HUDEP-2 (cell line): ENCODE data around the gene SEMA4B.
"Not testable (repeated sequence)": the region's sequence is repeated elsewhere in the genome, so short reads cannot be mapped to it uniquely, and the experiment has no call there.

Source experiments
- DNase-seq, 76 experiments: peaks; one replicate each; lab custom pipeline; 2025; ENCODE audit not compliant: unreplicated experiment in 76 of 76; lab: John Stamatoyannopoulos, UW

The SEMA4B gene

GRCh38 chr15:90178468-90179435 lies 22.4 kb upstream of the SEMA4B start:
- no peak for DNase-seq

DNA sequence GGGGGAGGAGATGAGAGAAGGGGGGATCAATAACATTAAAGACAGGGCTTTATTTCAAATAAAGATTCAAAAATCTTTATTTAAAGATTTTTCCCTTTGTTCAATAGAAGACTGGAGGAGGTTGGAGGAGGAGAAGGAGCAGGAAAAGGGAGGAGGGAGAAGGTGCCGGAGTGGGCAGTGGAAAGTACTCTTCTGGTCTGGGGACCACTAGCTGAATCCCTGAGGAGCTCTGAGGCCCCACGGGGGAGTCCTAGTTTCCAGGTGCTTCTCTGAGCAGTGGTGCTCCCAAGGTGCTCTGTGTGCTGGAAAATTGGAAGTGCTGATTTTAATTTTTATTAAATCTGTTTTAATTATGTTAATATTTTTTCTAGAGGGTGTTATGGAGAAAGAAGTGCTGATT lies 19.4 kb upstream of the SEMA4B start:
- DNase-seq, result no peak

DNA sequence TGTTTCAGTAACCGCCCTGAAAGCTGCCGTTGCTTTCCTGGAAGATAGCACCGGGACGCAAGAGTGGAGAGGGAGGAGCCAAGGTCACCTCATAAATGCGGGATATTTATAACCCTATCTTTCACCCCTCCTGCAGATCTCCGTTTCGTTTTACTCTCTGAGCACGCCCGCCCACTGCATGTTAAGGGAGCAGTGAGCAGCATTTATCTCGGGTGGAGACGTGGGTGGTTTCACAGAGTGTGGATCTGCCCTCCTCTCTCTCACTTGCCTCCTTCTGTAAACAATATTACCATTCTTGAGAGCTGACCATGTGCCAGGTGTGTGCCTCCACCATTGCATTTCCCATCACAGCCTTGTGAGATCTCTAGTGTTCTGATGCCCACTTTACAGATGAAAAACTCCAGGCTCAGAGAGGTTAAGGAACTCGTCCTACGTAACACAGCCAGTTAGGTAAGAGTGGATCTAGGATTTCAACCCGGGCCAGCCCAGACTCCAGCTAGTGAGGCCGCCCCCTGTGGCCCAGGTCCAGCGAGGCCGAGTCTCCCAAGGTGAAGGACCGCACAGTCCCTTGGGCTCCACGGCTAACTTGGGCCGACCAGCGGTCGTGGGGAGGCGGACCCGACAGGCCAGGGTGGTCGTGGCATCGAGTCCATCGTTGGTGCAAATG lies 16.9 kb upstream of the SEMA4B start:
- peak in 75 of 76 experiments; percentile 61 to 95 (median 82) for DNase-seq

GRCh38 chr15:90184786-90185704 lies 16.1 kb upstream of the SEMA4B start:
- peak in 59 of 76 experiments; percentile 10 to 83 (median 53) for DNase-seq

DNA sequence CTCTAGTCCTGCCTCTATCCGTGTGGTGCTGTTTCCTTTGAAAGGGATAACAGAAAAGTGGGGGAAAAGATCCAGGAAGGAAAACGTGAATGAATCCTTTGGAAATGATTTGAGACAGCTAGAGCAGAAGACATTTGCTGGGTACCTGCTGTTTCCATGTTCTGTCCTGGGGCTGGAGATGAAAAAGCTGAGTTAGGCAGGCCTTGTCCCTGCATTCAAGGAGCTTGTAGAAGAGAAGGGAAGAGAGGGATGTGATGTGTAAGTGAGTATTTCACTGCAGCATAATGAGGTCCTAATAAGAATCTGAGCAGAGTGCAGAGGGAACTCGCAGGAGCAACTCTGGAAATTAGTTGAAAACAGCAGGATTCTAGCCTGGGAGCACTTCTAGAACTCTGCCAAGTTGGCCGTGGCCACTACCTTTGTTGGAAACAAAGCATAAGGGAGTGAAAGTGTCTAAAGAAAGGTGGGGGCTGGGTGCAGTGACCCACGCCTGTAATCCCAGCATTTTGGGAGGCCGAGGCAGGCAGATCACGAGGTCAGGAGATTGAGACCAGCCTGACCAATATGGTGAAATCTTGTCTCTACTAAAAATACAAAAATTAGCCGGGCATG lies 13.8 kb upstream of the SEMA4B start:
- DNase-seq, result no peak

GRCh38 chr15:90188065-90188464 lies 13.1 kb upstream of the SEMA4B start:
- DNase-seq, result not testable (repeated sequence)

DNA sequence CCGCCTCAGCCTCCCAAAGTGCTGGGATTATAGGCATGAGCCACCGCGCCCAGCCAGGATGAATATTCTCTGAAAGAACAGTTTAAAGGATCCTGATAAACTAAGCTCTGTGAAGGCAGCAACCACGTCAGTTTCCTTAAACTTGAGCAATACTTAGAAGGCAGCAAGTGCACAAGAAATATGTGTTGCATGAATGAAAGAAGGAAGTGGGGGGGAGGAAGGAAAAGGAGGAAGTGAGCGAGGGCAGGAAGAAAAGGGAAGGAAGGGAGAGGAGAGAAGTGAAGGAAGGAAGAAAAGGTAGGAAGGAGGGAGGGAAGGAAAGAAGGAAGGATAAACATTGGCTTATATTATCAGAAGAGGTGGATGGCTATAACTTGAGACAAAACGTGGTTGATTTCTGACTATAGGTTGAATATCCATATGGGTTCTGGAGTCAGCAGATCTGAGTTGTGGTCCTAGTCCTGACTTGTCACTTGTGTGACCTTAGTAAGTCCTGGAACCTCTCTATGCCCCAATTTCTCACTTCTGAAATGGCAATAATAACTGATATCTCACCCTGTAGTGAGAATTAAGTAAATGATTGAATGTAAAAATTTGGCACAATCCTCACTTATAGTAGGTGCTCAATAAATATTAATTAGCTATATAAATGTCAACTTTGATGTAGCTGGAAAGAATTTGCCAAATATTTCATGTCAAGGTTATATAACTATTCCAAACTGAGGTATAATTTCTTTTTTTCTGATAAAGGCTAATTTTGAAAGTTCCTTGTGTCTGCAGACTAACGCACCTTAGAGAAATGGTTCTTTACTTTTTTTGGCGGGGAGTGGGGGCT lies 12.0 kb upstream of the SEMA4B start:
- DNase-seq, result no peak

- DNase-seq, result peak in 57 of 76 experiments; percentile 11 to 70 (median 39)
Observed at GRCh38 chr15:90189781-90190467, 11.2 kb upstream of the SEMA4B start.

DNA sequence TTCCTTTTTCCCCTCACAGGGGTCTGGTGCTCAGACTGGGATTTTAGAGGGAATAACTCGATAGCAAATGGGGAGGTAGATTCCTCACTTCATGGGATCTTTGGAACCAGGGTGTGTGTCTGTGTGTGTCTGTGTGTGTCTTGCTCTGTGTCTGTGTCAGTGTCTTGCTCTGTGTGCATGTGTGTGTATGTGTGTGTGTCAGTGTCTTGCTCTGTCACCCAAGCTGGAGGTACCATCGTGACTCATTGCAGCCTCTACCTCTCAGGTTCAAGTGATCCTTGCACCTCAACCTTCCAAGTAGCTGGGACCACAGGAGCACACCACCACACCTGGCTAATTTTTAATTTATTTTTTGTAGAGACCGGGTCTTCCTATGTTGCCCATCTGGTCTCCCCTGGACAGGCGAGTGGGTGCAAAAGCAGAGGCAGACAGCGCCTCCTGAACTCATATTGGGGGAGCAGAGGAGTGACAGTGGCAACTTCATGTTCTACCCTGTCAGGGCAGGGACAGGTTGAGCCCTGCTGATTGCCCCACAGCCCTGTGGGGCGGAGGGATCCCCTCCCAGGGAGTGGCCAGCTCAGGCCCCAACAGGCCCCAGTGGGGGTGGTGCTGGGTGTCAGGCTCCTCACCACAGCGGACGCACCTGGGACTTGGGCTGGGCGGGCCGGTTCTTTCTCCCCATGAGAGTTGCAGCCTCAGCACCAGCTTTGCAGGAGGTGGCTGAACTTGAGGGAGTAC lies 10.4 kb upstream of the SEMA4B start:
- peak in 58 of 76 experiments; percentile 8 to 75 (median 49) for DNase-seq

- DNase-seq, result no peak
Observed at GRCh38 chr15:90191344-90191687, 9.8 kb upstream of the SEMA4B start.

- DNase-seq, result peak in 74 of 76 experiments; percentile 25 to 91 (median 77)
Observed at GRCh38 chr15:90191794-90192509, 9.2 kb upstream of the SEMA4B start.

GRCh38 chr15:90192961-90193786 lies 8.0 kb upstream of the SEMA4B start:
- no peak for DNase-seq

GRCh38 chr15:90194655-90195054 lies 6.5 kb upstream of the SEMA4B start:
- DNase-seq, result no peak

- no peak for DNase-seq
Observed at GRCh38 chr15:90200534-90201129, 498 bp upstream of the SEMA4B start.

DNA sequence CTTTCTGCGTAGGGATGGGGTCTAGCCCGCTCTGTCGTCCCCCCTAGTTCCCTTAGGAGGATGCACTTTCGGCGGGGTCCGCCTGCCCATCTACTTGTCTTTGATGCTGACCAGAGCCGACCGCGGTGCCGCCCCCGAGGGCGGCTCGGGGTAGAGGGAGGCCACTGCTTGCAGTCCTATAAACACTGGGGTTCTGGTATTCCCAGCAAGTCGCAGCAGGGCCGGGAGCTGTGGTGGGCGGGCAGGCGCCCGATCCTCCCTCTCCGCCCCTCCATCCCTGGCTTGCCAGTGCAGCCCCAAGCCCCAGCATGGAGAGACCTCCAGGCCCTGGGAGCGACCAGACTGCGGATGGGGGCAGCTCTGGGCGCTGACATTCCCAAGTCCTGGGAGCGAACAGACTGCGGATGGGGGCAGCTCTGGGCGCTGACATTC lies 830 bp downstream of the SEMA4B start:
- DNase-seq, result no peak

DNA sequence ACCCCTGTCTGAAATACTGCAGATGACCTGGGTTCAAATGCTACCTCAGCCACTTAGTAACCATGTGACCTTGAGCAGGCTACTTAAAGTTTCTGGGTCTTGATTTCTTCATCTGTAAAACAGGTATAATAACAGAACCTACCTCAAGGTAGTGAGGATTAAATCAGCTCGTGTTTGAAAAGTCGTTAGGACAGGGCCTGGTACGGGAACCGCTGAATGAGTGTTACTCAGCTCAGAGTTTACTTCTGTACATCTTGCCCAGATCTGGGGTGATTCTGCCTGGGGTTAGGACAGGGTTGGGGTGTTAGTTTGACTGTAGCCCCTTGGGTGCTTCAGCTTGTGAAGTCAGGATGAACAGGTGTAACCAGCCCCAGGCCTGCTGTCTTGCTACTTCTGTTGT lies 1.8 kb downstream of the SEMA4B start:
- no peak for DNase-seq
